Ascending aorta (tissue), 2 donors: Measurements from ENCODE around the gene PPP1R7. TPM values are rescaled to one million over a fixed set of nuclear protein-coding genes. Genes with fewer than 3 reads are reported as not detected.
"Not testable (repeated sequence)": the region's sequence is repeated elsewhere in the genome, so short reads cannot be mapped to it uniquely, and the experiment has no call there.

Experiments
- DNase-seq, 2 donors: peaks; one replicate each; pipeline ENCODE4 v3.0.0-alpha.2; 2019; ENCODE audit warnings: low spot score in 2 of 2
- H3K27ac ChIP-seq, 2 donors: fragments of 200-600 bp; sonication (generic); one replicate each; pipeline ENCODE4 v1.5.1; 2016 to 2017; ENCODE audit warnings: mild to moderate bottlenecking in 1 of 2
- H3K27me3 ChIP-seq: fragments of 200-600 bp; sonication (generic); one replicate; pipeline ENCODE4 v1.5.1; 2017
- H3K36me3 ChIP-seq, 2 donors: fragments of 200-600 bp; sonication (generic); one replicate each; pipeline ENCODE4 v1.5.1; 2016
- H3K4me1 ChIP-seq, 2 donors: fragments of 200-600 bp; sonication (generic); one replicate each; pipeline ENCODE4 v1.5.1; 2016 to 2017; ENCODE audit warnings: mild to moderate bottlenecking in 1 of 2
- H3K4me3 ChIP-seq, 2 donors: fragments of 200-600 bp; sonication (generic); one replicate each; pipeline ENCODE4 v1.5.1; 2016 to 2017; ENCODE audit warnings: mild to moderate bottlenecking in 1 of 2
- H3K9me3 ChIP-seq, 2 donors: fragments of 200-600 bp; sonication (generic); one replicate each; pipeline ENCODE4 v1.5.1; 2016
- intact Hi-C: fragments of 100-400 bp; cut with DNase I; formaldehyde crosslinking; loops from one replicate; pipeline ENCODE4 v1.15.1; 2023
- total RNA-seq: library from RNA; depleted of rRNA; stranded (reverse); fragments of >200 nt; gene quantifications from one replicate; pipeline ENCODE4 v1.1.0, GENCODE V29; 2016
- TF ChIP-seq, protein P1 (sequence below), 3 experiments: fragments of 200-600 bp in 2 of 3; fragments of 450-650 bp in 1 of 3; sonication (generic) in 2 of 3; IDR thresholded peaks; one replicate each; pipeline ENCODE4 v1.5.1; 2016 to 2019; ENCODE audit warnings: antibody characterized with exemption in 3 of 3, mild to moderate bottlenecking in 1 of 3, moderate library complexity in 1 of 3

The PPP1R7 gene, protein sequence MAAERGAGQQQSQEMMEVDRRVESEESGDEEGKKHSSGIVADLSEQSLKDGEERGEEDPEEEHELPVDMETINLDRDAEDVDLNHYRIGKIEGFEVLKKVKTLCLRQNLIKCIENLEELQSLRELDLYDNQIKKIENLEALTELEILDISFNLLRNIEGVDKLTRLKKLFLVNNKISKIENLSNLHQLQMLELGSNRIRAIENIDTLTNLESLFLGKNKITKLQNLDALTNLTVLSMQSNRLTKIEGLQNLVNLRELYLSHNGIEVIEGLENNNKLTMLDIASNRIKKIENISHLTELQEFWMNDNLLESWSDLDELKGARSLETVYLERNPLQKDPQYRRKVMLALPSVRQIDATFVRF
- total RNA-seq: 4.2 TPM

DNA sequence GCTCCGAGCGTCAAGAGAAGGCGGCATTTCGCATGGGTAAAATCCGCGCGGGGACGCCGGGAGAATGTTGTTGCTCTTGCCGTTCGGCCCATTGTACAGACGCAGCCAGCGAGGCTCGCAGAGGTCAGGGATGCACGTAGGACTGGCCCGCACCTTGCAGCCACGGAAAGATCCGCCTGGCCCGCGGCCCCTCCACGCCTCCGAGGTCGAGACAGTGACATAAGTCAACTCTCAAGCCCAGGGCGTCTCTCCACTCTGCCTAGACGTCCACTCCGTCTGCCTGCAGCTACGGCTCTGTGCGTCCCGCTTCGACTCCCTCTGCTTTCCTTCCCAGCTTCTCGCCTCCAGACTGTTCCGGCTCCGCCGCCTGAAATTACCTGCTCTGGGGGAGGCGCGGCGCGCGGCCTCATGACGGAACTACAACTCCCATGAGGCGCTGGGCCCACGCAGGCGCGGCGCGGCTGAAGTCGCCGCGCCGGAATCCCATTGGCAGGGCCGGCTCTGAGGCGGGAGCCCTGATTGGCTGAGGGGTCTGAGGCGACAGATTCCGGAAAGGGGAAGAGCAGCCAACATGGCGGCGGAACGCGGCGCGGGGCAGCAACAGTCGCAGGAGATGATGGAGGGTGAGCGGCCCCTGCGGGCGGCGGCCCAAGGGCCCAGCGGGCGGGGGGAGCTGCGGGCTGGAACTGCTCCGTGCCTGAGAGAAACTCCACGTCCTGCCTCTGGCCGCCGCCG lies at the start of gene PPP1R7:
PPP1R7 (plus strand) TSS at position 543 of the 735 bp plus-strand sequence; CDS start at position 572, 29 bp downstream.
- Histone ChIP-seq H3K9me3 (no peaks in the 10 kb centered on the region), H3K36me3 (peaks cover 3 to 5% of the 10 kb centered on the region in 2 donors), H3K27ac (peak within 1 kb of the TSS; percentile 62 to 87), H3K4me3 (peak within 1 kb of the TSS; percentile 70 to 95), H3K27me3 (no peaks in the 10 kb centered on the region), H3K4me1 (peaks cover 0 to 15% of the 10 kb centered on the region in 2 donors)
- TF ChIP-seq, protein P1, sequence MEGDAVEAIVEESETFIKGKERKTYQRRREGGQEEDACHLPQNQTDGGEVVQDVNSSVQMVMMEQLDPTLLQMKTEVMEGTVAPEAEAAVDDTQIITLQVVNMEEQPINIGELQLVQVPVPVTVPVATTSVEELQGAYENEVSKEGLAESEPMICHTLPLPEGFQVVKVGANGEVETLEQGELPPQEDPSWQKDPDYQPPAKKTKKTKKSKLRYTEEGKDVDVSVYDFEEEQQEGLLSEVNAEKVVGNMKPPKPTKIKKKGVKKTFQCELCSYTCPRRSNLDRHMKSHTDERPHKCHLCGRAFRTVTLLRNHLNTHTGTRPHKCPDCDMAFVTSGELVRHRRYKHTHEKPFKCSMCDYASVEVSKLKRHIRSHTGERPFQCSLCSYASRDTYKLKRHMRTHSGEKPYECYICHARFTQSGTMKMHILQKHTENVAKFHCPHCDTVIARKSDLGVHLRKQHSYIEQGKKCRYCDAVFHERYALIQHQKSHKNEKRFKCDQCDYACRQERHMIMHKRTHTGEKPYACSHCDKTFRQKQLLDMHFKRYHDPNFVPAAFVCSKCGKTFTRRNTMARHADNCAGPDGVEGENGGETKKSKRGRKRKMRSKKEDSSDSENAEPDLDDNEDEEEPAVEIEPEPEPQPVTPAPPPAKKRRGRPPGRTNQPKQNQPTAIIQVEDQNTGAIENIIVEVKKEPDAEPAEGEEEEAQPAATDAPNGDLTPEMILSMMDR (IDR thresholded peaks at IDR 0.05): peak in 1 of 3 experiments; percentile 14
- intact Hi-C loops: loop anchor here (1.0 to 10.0 kb wide), 9 partner anchors 48 to 585 kb away; partner anchors contain the start of genes ATG4B, DUSP28, HDLBP and MTERF4
- peak; percentile 85 to 98 for DNase-seq

DNA sequence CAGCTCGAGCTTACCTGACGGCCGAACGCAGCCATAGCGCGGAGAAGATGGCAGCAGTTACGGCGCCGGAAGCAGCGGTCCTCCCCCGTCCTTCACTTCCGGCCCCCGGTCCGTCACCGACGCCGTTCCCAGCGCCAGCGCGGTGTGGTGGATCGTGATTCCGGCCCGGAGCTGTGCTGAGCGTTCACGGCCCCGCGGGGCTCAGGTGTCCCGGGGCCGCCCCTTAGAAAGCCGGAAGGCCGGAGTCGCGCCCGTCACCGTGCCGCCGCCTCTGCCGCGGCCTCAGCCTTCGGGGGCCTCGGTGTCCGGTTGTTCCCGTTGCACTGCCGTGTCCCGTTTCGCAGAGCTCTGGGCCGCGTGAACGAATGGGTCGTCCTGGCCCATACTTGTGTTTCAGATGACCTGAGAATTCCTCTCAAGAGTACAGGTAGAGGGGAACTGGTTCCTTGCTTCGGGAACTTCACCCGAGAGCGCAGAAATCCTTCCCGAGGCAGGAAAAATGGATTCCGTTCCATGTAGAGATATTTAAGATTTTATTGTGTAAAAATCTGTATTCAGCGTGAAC lies 47.9 kb upstream of the PPP1R7 start, which contains the start of gene MTERF4:
MTERF4 (minus strand) TSS at position 49 of the 565 bp plus-strand sequence; CDS start at position 35, 14 bp downstream.
- H3K9me3 ChIP-seq: no peaks in the 10 kb centered on the region
- TF ChIP-seq, protein P1 (IDR thresholded peaks at IDR 0.05): no peak
- no peaks in the 10 kb centered on the region for H3K27me3 ChIP-seq
- H3K4me3 ChIP-seq: peak within 1 kb of the TSS; percentile 80 to 85
- DNase-seq: peak; percentile 52 to 91
- H3K4me1 ChIP-seq: peaks cover 6 to 10% of the 10 kb centered on the region in 2 donors
- intact Hi-C loops: loop anchor here (2.0 to 5.0 kb wide), 4 partner anchors 50 to 212 kb away; partner anchors contain the start of genes HDLBP, PPP1R7 and SEPTIN2
- H3K36me3 ChIP-seq: peaks cover 5 to 23% of the 10 kb centered on the region in 2 donors
- H3K27ac ChIP-seq: peak within 1 kb of the TSS; percentile 84 to 85

DNA sequence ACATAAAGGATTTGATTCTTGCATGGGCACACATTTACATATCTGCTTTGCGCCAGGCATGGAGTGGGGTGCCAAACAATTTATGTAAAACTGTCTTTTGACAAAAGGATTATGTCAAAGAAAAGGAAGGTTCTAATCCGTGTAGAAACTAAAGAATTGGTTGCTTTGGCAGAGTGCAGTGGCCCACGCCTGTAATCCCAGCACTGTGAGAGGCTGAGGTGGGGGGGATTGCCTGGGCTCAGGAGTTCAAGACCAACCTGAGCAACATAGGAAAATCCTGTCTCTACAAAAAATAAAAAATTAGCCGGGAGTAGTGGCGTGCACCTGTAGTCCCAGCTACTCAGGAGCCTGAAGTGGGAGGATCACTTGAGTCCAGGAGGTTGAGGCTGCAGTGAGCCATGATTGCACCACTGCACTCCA lies 47.1 kb upstream of the PPP1R7 start:
- peak overlapping the region; percentile 80 to 85 for H3K4me3 ChIP-seq
- intact Hi-C loops: loop anchor here (2.0 to 5.0 kb wide), 4 partner anchors 49 to 212 kb away; partner anchors contain the start of genes HDLBP, PPP1R7 and SEPTIN2
- no peak for DNase-seq

DNA sequence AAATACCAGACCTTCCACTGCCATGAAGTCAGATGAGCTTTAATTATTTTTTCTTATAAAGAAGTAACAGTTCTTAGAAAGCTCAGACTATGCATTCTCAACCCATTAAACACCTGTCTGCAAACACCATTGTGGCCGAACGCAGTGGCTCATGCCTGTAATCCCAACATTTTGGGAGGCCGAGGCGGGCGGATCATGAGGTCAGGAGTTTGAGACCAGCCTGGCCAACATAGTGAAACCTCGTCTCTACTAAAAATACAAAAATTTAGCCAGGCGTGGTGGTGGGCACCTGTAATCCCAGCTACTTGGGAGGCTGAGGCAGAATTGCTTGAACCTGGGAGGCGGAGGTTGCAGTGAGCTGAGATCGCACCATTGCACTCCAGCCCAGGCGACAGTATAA lies 45.7 kb upstream of the PPP1R7 start:
- H3K4me3 ChIP-seq, H3K9me3 ChIP-seq, DNase-seq, H3K4me1 ChIP-seq, H3K27me3 ChIP-seq, H3K27ac ChIP-seq, H3K36me3 ChIP-seq: not testable (repeated sequence)
- intact Hi-C loops: loop anchor here (5.0 kb wide), 3 partner anchors 48 to 192 kb away; partner anchors contain the start of gene PPP1R7

More for the DNA sequence above, 47.1 kb upstream of the PPP1R7 start:
- Histone ChIP-seq H3K9me3 (no peaks in the 10 kb centered on the region), H3K4me1 (peaks cover 6 to 10% of the 10 kb centered on the region in 2 donors), H3K27me3 (no peaks in the 10 kb centered on the region), H3K36me3 (peaks cover 5 to 18% of the 10 kb centered on the region in 2 donors), H3K27ac (peak overlapping the region in 1 of 2 donors; percentile 84)
- TF ChIP-seq, protein P1 (IDR thresholded peaks at IDR 0.05): no peak

DNA sequence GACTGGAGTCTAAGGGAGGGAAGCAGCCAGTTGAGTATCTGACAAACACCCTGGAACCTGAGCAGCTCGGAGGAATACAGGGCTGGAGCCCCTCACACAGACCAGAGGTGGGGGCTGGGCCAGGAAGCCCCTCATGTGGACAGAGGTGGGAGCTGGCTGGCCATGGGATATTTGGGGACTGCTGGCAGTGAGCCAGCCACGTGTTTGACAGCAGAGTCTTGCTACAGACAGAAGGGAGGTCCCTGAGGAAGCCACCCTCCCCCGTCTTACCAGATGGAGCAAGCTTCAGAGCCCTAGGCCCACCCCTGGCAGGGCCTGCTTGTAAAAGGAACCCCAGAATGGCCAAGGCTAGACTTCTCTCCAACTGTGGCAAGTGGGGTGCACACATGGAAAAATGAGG lies 44.6 kb upstream of the PPP1R7 start:
- H3K27me3 ChIP-seq: no peaks in the 10 kb centered on the region
- no peaks in the 10 kb centered on the region for H3K36me3 ChIP-seq
- no peaks in the 10 kb centered on the region for H3K9me3 ChIP-seq
- TF ChIP-seq, protein P1 (IDR thresholded peaks at IDR 0.05): no peak
- no peak for DNase-seq
- H3K27ac ChIP-seq: no peak overlapping the region
- H3K4me1 ChIP-seq: peaks cover 6 to 10% of the 10 kb centered on the region in 2 donors
- intact Hi-C loops: no loop called here
- H3K4me3 ChIP-seq: no peak overlapping the region
